HT1080 (cell line): ENCODE data around the gene AP1S3. TPM values are rescaled to one million over a fixed set of nuclear protein-coding genes. Genes with fewer than 3 reads are reported as not detected.
"Not testable (repeated sequence)": the region's sequence is repeated elsewhere in the genome, so short reads cannot be mapped to it uniquely, and the experiment has no call there.

Experiments
- DNase-seq: peaks from one replicate; pipeline ENCODE4 v3.0.0-alpha.2; 2015; ENCODE audit warnings: low read depth
- polyA plus RNA-seq, 2 experiments: library from polyadenylated mRNA; depleted of rRNA; stranded (reverse); fragments of >200 nt; gene quantifications; 2 replicates each; pipeline ENCODE4 v1.2.3, GENCODE V29; 2015
- total RNA-seq: library from RNA; depleted of rRNA; stranded (reverse); fragments of >200 nt; shearing (Covaris generic); gene quantifications from 2 replicates; pipeline ENCODE4 v1.2.3, GENCODE V29; 2014; rRNA removed

The AP1S3 gene
- 5.0 and 13.3 TPM in 2 replicates for total RNA-seq
- 16.0 and 17.2 TPM in 2 replicates for polyA plus RNA-seq (2015; cell fraction: cytosol; rRNA removed)
- polyA plus RNA-seq (2015; cell fraction: nucleus; rRNA removed) = 5.5 and 8.4 TPM in 2 replicates

DNA sequence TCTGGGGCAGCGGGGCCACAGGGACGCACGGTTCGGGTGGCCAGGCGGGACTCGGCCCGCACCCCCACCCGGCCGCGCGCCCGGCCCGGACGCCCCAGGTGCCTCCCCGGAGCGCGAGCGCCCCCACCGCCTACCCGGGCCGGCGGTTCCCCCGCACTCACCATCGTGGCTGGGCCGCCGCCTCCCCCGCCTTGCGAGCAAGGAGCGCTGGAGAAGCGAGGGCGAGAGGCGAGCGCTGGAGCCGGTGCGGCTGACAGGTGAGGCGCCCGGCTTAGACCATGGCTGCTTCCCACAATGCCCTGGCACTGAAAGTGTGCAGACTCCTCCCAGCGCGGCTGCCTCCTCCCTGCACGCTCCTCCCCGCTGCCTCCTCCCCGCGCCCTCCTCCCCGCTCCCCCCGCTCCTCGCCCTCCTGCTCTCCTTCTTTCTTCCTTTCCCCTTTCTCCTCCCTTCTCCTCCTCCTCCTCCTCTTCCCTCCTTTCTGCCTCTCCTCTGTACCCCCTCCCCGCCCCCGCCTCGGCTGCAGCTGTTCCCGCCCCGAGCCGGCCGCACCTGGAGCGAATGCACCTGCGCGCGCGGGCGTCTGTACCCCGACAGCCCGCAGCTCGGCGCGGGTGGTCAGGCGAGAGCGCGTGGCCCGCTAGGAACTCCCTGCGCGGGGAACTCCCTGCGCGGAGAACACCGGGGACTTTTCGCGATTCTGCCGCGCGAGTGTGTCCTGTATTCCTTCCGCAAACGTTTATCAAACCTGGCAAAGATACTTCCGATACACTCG lies at the start of gene AP1S3:
AP1S3 (minus strand) TSS at position 296 of the 775 bp plus-strand sequence; CDS start at position 164, 132 bp downstream.
- peak; percentile 38 for DNase-seq

DNA sequence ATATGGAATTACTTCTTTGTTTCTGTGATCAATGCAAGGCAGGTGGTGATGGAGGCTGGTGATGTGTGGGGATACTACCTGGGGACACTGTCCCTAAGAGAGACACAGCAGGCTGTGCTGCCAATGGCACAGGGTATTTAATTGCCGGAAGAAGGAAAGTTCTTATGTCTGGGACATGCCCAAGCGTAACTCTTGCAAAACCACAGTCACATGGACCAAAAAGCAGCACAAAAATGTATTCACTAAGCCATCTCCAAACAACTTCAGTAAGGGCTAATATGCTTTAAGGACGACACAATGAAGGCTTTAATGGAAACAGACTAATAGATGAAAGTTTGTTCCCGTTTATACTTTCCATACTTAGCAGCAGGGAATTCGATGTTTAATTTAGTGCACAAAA lies 49.7 kb upstream of the AP1S3 start:
- DNase-seq = no peak

DNA sequence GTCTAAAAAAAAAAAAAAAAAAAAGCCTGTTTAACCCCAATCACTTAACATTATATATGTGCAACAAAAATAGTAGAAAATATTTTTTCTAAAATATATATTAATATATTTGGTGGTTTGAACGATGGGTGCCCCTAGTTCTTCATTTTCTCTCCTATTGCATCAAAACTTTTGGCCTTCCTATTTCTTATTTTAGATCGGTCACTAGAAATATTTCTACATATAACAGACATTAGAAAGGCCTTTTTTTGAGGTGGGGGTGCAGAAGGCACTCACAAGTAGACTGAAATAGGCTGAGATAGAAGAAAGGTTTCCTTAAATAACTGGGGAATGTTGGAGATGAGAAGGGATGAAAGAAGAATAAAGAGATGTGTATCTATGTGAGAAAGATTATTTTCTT lies 49.3 kb upstream of the AP1S3 start:
- no peak for DNase-seq

DNA sequence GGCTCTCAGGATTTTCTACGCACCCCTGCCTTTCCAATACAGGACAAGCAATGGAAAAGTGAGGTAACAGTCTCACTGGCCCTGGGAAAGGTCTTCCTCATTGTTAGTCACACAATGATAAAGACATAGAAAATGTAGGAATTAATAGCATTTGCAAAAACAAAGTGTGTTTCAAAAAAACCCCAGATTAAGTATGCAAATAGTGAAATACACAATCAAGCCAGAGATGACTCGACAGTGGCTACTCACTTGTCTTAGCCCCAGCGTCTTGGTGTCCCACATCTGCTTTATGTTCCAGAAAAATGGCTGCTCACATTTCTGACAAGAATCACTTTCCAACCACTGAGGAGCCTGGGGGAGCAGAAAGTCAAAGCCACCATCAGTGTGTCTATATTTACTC lies 47.0 kb upstream of the AP1S3 start:
- peak; percentile 23 for DNase-seq

DNA sequence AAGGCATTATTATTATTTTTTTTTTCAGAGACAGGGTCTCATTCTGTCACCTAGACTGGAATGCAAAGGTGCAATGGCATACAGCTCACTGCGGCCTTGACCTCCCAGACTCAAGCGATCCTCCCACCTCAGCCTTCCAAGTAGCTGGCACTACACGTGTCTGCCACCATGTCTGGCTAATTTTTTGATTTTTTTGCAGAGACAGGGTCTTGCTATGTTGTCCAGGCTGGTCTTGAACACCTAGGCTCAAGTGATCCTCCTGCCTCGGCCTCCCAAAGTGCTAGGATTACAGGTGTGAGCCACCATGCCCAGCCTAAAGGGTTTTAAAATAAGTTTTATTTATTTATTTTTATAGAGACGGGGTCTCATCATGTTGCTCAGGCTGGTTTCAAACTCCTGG lies 45.3 kb upstream of the AP1S3 start:
- no peak for DNase-seq

DNA sequence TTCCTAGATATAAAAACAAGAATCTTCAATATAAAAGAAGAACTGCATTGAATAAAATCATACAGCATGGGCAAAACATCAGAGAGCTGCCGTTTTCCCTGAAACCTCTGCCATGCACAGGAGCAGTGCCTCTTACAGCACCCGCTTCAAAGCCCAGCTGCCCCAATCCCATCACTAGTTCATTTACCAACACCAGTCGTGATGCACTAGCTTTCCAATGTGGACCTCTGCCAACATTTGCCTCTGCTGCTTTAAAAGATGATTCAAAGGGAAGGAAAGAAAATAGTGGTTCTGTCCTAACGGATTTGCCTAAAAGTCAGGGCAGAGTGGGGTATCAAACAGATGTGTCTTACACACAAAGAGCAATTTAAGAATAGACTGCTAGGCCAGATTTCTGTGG lies 43.4 kb upstream of the AP1S3 start:
- no peak for DNase-seq

DNA sequence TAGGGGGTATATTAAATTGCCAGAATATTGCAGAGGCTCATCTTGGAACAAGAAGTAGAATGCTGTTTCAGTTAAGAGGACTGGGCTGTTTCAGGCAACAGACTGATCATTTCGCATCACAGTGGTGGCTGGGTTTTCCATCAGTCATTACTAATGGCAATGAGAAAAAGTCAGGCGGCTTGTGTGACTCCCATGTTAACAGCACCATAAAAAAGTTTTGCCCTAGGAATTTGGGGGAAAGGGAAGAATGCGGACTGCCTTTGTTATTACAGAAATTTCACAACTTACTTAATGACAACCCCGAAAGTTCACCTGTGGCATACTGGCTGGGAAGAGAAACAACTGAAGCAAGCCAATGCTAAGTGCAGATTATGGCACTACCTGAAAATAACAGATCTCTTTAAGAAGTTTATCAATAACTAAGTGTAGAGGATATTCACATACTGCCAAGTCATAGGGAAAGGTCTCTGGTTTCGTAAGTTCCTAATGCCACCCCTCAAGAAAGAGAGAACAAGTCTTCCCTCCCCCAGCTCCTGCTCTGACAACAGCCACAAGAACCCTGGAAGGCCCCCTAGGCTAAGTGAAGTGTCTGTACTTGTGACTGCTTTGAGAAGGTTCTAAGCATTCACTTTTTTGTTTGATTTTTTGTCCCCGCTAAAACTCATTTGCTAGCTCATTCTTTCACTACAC lies 40.5 kb upstream of the AP1S3 start:
- no peak for DNase-seq

DNA sequence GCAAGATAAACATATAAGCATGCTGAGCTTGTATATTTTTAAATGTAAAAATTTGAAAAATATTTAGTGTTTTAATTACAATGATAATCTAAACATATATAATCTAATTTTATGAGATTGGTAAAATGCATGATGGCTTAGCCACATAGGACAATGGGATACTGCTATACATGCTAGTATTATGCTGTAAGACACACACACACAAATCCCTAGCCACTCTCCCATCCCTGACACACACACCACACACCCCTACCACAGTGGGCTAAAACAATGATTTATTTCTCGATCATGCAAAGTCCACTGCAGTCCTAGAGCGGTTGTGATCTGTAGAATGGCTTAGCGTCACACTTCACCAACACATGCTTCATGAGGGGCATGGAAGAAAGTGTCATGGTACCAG lies 36.3 kb upstream of the AP1S3 start:
- no peak for DNase-seq

DNA sequence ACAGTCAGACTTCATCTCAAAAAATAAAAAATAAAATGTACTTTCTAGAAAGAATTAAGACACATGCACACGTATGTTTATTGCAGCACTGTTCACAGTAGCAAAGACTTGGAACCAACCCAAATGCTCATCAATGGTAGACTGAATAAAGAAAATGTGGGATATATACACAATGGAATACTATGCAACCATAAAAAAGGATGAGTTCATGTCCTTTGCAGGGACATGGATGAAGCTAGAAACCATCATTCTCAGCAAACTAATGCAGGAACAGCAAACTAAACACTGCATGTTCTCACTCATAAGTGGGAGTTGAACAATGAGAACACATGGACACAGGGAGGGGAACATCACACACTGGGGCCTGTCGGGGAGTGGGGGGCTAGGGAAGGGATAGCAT lies 35.4 kb upstream of the AP1S3 start:
- not testable (repeated sequence) for DNase-seq

DNA sequence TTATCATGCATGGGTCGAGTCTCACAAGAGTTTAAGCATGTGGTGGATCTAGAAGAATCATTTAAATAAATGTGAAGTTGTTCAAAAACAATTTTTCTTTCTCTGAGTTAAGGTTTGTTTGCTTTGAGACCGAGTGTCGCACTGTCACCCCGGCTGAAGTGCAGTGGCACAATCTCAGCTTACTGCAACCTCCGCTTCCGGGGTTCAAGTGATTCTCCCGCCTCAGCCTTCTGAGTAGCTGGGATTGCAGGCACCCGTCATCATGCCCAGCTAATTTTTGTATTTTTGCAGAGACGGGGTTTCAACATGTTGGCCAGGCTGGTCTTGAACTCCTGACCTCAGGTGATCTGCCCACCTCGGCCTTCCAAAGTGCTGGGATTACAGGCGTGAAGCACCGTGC lies 34.3 kb upstream of the AP1S3 start:
- DNase-seq = not testable (repeated sequence)

DNA sequence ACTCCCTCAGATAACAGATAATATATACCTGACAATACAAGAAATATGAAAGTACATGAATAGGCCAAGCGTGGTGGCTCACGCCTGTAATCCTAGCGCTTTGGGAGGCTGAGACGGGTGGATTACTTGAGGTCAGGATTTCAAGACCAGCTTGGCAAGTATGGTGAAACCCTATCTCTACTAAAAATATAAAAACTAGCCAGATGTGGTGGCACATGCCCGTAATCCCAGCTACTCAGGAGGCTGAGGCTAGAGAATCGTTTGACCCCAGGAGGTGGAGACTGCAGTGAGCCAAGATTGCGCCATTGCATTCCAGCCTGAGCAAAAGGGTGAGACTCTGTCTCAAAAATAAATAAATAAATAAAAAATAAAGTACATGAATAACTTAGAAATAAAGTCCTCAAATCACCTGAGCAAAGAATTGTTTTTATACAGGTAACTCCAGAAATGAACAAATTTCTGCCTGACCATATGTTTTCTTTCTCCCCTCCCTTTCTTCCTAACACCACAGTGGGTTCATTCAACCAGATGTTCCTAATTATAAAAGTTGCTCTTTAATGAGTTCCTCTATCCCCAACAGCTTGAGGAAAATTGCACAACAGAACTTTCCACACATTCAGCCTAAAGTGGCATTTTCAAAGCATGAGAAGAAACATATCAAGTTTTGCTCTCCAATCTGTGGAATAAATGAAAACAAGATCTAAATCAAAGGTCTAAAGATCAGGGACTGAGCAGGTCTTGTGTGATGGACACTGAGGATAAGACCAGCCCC lies 33.6 kb upstream of the AP1S3 start:
- no peak for DNase-seq

DNA sequence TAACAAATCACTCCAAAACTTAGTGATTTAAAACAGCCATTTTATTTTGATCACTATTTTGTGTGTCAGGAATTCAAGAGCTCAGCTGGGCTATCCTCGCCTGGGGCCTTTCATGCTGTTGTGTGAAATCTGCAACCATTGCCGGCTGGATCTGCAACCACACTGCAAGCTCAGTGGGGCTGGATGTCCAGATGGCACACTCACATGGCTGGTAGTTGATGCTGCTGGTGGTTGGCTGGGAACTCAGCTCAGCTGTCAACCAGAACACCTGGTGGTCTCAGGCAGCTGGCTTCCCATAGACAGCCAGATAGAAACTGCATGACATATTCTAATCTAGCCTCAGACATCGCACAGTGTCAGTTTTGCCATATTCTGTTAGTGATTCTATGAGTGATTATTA lies 30.6 kb upstream of the AP1S3 start:
- DNase-seq = no peak

DNA sequence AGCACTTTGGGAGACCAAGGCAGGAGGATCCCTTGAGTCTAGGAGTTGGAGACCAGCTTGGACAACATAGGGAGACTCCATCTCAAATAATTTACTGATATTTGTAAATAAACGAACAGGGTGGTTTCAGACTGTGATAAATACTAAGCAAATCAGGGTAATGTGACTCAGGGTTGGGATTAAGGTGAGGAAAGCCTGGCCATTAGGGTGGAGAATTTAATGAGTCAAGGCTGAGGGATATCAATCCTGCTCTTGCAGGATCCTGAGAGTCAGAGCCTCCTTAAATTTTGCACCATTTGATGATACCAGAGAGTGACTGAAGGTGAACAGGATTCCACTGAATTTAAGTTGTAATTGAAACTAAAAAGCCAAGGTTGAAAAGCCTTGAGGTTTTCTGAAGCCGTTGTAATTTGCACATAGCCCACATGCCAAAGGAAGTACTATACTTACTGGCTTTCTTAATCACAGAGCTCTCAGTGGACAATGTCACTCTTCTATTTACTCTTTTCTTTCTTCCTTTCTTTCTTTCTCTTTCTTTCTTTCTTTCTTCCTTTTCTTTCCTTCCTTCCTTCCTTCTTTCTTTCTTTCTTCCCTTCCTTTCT lies 28.6 kb upstream of the AP1S3 start:
- DNase-seq = no peak

DNA sequence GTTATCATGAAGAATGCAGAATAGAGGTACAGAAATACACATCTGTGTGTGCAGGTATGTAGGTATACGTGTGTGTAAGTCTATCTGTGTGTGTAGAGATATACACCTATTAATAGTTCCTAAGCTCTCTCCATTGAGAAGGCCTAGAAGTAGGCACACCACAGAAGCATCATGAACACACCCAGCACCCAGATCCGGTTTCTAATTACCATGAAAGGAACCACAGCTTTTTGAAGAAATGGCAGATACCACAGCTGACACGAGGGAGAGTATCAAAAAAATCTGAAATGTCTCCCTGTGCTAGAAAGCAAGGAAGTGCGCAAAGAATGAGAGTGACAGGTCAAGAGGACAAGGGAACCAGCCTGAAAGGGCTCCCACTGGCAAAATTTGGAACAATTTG lies 27.7 kb upstream of the AP1S3 start:
- DNase-seq = no peak

DNA sequence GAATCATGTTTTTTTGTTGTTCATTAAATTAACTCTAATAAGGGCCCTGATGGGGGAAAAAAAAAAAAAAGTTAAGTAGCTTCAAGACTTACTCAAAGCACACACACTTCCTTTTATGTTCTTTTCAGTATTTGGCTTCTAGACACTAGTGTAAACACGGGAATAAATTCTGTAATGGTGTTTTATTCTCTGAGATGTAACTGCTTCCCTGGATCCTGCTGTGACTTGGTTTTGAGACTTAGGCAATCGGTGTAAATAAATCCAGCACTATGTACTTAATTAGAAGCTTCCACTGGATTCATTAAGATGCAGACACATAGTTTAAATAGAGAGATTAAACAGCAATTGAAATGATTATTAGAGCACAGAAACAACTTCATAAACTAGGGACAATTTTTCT lies 26.1 kb upstream of the AP1S3 start:
- no peak for DNase-seq

DNA sequence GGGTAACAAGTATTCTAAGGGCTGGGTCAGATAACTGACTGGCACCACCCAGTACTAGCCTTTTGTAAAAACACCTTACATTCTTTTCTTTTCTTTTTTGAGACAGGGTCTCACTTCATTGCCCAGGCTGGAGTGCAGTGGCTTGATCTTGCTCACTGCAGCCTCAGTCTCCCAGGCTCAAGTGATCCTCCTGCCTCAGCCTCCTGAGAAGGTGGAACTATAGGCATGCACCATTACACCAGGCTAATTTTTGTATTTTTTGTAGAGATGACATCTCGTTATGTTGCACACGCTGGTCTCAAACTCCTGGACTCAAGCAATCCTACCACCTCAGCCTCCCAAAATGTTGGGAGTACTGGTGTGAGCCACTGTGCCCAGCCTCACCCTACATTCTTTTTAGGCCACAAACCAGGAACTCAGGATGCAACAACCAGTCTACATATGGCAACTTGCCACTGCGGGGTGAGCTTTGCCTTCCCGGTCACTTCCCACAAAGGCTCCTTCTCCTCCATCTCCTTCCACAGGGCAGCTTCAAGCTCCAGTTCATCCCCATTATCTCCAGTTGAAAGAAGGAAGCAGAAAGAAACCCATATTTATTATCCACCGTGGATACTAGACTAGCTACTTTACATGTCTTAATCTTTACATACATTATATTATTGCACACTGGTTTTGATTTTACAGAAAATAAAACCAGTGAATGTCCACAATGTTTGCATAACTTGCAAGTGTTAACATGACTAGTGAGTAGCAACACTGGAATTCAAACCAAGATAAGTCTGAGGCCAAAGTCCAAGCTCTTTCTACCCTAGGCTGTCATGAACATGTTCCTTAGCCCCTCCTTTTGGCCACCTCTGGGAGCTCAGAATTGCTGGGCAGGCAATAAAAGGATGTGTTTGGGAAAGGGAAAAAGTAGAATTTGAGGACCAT lies 23.7 kb upstream of the AP1S3 start:
- DNase-seq = peak; percentile 84

DNA sequence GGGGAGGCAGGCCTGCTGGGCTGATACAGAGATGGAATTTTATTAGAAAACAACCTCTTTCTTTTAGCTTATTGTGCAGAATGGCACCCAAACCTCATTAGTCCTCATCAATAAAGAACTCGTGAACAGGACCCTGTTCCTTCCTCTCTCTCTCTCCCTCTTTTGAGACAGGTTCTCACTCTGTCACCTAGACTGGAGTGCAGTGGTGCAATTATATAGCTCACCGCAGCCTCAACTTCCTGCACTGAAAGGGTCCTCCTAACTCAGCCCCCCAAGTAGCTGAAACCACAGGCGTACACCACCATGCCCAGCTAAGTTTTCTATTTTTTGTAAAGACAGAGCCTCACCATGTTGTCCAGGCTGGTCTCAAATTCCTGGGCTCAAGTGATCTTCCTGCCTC lies 21.7 kb upstream of the AP1S3 start:
- DNase-seq = no peak

DNA sequence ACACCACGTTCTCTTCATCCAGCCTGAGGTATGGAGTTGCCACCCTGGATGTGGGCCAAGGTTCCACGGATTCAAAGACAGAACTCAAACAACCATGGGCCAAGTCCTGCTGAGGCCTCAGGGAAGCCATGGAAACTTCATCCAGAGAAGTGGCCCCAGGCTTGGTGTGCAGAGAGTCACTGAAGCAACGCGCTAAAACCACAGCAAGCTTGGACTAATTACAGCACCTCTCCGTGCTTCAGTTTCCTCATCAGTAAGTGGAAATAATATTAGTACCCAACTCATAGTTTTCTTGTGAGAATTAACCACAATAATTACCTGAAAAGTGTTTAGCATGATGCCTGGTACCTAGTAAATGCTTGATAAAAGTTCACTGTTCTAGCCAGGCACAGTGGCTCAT lies 19.2 kb upstream of the AP1S3 start:
- DNase-seq = no peak

DNA sequence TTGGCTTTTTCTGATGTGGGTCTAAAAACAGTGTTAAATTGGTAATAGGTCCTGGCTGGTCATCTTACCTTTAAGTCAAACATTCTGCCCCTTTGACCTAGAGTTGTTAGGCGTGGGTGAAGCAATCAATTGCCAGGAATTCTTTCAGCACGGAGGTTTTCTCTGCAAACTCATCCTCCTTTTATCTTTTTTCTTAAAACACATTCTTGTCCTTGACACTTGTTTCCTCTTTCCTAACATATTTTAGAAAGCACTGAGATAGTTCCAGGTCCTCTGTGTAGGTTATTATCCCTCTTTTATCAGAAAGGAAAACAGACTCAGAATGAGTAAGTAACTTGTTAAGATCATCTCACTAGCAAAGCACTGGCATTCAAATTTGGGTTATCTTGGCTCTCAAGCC lies 18.6 kb upstream of the AP1S3 start:
- no peak for DNase-seq

DNA sequence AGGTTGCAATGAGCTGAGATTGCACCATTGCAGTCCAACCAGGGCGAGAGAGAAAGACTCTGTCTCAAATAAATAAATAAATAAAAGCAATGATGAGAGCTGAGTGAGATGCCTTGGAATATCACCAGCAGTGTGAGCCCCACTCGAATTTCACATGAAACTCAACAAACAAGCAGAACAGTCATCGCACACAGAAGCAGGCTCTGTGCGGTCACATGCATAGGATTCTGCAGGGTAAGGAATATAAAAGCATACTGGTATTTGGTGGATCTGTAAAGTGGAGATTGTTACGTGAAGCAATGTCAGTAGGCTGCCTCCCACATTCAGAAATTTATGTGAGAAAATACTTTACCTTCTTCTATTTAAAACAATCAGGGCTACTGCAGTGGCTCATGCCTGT lies 18.0 kb upstream of the AP1S3 start:
- no peak for DNase-seq

DNA sequence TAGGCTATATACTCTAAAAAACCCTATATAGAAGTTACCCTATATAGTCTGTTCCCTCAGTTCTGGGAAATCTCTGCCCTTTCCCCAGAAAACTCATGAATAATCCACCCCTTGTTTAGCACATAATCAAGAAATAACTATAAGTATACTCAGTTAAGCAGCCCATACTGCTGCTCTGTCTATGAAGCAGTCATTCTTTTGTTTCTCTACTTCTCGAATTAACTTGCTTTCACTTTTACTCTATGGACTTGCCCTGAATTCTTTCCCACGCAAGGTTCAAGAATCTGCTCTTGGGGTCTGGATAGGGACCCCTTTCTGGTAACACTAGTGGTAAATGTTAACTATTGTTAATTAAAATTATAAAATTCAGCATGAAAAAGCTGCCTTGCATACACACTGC lies 17.4 kb upstream of the AP1S3 start:
- DNase-seq = no peak
